GM18517 (cell line): ENCODE results near the gene PRM2.
A peak's percentile ranks its signal among the peaks of the same experiment; 100 is the strongest.

Experiments used
- ATAC-seq: cut with Tn5 transposase; IDR thresholded peaks from one replicate; pipeline ENCODE4 v1.9.1; 2021; ENCODE audit warnings: mild to moderate bottlenecking, moderate library complexity; ENCODE audit not compliant: unreplicated experiment

The PRM2 gene, protein sequence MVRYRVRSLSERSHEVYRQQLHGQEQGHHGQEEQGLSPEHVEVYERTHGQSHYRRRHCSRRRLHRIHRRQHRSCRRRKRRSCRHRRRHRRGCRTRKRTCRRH

DNA sequence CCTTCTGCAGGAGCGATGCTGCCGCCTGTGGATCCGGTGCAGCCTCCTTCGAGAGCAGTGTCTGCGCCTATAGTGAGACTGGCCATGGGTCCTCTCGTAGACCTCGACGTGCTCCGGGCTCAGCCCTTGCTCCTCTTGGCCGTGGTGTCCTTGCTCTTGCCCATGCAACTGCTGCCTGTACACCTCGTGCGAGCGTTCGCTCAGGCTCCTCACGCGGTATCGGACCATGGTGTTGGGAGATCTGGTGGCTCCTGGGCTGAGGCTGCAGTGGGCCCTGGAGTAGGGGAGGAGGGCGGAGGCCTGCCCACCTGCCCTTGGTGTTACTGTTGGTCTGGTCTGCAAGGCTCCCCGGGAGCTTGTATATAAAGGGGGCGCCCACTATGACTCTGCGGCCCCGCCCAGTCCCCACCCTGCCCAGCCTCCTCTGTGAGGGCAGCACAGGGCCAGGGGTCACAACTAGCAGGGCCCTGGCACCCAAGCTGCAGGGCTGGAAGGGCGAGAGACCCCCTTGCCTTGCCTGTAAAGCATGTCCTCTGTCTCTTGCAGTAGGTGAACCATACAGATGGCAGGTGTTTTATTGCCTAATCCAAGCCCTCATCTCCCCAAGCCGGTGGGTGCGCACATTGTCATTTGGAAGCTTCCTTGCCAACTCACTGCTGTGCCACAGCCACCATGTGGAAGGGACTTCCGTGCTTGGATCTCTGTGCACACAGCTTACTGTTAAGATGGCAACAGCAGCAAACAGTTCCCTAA, at the start of gene PRM2:
PRM2 (minus strand) TSS at position 338 of the 753 bp plus-strand sequence; CDS start at position 228, 110 bp downstream.
- ATAC-seq: no peak

DNA sequence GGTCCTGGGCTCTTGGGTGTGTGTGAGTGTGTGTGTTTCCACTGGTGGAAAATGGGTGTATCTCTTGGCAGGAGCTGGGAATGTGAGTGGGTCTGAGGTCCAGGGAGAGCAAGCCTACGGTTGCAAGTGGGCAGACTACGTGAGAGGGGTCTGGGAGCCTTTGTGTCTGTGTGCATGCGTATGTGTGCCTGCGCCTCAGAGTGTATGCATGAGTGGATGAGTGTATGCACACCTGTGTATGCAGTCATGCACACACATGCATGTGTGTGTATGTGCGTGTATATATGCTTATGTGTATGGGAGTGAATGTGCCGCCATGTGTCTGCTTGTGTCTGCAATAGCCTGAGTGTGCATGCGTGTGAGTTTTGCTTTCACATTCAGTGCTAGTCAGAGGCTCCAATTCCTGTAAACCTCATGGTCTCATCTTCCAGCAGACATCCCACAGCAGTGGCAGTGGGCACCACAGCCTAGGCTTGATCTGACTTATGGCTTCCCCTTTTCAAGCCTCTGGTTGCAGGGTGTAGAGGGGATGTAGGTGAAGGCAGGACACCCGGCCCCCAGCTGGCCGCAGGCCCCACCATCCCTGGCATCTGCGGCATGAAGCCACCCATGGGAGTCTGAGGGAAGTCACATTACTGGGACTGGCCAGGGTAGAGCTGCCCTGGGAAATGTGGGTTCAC, 49.3 kb upstream of the PRM2 start:
- ATAC-seq: no peak

DNA sequence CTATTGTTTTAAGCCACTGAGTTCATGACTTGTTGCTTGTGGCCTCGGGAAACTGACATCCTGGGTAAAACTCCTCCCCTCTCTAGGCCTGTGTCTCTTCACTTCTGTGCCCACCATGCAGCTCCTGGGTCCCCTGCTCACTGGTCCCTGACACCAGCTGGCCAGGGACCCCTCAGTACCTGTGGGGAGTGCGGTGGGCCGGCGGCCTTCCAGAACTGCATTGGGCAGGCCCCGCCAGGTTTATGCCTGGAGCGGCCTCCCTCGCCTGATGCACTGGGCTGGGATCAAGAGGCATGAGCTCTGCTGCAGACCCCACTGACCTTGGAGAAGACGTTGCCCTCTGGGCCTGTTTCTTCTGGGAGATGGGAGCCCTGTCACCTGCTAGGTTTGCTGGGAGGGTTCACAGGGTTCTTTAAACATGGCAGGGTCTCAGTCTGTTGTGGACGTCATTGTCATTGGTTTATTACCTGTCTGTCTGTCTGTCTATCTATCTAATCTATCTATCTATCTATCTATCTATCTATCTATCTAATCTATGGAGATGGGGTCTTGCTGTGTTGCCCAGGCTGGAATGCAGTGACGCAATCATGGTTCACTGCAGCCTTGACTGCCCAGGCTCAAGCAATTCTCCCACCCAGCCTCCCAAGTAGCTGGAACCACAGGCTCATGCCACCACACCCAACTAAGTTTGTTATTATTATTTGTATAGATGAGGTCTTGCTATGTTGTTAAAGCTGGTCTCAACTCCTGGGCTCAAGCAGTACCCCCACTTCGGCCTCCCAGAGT, 47.5 kb upstream of the PRM2 start:
- no peak for ATAC-seq

DNA sequence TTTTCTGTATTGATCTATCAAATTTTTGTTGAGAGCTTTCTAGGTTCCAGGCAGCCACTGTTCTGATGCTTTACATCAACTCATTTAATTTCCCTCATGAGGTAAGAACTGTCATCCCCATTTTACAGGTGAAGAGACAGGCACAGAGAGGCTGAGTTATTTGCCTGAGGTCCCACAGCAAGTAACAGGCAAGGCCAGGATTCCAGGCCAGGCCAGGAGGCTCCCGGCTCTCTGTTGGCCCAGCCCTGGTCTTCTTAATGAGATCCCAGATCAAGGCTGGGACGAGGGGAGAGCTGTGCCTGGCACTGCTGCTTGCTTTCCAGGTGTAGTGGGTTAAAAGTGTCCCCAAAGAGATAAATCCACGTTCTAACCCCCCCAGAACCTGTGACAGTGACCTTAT, 46.5 kb upstream of the PRM2 start:
- no peak for ATAC-seq

DNA sequence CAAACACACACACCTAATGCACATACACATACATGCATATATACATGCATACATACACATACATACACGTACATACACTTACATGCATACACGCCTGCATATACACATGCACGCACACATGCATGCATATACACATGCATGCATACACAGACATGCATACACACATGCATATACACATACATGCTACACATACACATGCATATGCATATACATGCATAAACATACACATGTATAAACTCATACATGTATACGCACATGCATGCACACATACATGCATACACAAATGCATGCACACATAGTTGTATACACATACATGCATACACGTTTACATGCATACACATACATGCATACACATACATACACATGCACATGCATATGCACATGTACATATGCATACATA, 45.4 kb upstream of the PRM2 start:
- ATAC-seq: no peak

DNA sequence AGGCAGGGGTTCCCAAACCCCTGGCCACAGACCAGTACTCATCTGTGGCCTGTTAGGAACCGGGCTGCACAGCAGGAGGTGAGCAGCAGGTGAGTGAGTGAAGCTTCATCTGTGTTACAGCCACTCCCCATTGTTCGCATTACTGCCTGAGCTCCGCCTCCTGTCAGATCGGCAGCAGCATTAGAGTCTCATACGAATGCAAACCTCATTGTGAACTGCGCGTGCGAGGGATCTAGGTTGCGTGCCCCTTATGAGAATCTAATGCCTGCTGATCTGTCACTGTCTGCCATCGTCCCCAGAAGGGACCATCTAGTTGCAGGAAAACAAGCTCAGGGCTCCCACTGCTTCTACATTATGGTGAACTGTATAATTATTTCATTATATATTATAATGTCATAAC, 43.9 kb upstream of the PRM2 start:
- no peak for ATAC-seq

DNA sequence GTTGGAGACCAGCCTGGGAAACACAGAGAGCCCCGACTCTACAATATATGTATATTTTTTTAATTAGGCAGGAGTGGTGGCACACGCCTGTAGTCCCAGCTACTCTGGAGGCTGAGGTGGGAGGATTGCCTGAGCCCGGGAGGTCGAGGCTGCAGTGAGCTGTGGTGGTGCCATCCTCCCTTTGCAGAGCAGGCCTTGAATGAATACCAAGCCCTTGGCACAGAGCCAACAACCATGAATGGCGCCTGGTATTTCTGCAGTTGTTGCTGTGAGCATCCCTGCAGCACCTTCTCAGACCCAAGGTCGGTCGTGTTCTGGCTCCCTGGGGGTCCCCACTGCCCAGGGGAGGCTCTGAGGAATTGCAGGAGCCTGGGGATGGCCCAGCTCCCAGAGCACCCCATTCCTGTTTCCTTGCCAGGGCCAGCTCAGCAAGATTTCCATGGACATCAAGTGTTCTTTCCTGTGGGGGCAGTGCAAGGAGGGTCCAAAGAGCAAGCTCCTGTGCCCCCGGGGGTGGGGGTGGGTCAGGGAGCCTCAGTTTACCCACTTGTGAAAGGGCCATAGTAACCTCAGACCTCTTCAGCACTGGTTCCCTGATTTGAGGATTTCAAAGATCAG, 43.4 kb upstream of the PRM2 start:
- ATAC-seq: no peak

DNA sequence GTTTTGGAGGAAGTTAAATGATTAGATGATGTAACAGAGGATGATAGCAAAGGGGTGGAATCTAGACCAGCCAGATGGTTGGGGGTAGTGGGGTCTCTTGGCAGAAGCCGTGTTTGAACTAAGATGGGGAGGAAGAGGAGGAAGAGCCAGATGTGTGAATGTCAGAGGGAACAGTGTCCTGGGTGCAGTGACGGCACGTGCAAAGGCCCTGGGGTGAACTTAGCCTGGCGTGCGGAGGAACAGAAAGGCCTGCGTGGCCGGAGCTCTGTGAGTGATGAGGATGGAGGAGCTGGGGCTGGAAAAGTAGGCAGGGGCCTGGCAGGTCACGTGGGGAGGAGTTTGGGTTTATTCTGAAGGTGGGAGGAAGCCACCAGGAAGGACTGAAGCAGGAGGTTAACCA, 42.5 kb upstream of the PRM2 start:
- ATAC-seq: no peak

DNA sequence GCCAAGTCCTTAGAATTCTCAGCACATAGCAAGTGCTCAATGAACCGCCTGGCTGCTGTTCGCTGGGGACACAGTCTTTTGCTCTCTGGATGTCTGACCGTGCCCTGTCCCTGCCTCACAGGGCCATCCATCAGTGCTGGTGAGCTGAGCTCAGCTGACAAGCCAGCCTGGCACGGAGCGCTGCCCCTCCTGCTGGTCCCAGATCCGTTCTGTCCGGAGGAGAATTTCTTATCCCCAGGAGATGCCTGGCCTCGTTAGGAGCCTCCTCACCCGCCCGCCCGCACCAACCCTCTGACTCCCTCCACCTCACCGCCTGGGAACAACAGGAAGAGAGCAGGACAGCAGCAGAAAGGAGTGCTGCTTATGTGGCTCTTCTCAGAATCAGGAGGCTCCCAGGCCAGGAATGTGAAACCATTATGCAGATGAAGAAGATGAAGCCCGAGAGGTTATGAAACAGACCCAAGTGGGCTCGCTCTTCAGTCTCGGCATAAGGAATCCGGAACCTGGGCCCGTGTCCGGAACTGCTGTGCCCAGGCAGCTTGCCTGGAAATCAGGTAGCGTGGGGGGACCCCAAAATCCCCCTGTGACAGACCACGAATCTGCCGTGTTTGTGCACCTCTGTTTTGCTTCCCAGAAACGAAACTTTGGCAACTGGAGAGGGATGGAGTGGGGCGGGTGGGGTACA, 40.2 kb upstream of the PRM2 start:
- no peak for ATAC-seq

DNA sequence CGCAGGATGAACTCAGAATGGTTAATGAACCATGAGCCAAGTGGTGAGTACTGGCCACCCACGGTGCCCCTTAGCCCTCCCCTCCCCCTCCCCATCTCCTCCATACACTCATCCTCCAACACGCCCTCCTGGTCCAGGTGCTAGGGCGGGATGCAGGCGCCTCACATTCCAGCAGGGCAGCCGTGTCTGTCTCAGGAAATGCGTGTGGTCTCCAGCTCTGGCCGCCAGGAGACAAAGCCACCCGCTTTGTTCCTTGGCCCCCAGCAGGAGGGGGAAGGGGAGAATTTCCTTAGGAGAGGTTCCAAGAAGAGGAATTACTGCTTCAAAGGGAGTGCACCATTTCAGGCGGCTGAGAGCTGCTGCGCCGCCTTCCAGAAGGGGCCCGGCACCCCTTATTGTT, 39.2 kb upstream of the PRM2 start:
- no peak for ATAC-seq

DNA sequence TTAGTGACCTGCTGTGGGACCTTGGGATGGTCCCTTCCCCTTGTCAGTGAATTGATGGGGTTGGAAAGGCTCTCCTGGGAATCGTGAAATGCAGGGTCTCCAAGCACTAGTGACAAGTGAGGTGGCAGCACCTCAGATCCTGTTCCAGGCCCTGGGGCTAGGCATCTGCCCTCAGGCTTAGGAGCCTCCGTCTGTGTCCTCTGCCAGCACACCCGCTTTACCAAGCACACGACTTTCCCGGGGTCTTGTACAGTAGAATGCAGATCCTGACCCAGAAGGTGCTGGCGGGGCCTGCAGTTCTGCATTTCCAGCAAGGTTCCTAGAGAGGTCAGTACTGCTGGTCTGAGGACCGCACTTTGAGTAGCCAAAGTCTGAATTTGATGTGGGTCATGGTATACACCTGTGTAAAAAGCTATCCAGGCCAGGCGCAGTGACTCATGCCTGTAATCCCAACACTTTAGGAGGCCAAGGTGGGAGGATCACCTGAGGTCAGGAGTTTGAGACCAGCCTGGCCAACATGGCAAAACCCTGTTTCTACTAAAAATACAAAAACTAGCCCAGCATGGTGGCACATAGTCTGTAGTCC, 38.1 kb upstream of the PRM2 start:
- no peak for ATAC-seq

DNA sequence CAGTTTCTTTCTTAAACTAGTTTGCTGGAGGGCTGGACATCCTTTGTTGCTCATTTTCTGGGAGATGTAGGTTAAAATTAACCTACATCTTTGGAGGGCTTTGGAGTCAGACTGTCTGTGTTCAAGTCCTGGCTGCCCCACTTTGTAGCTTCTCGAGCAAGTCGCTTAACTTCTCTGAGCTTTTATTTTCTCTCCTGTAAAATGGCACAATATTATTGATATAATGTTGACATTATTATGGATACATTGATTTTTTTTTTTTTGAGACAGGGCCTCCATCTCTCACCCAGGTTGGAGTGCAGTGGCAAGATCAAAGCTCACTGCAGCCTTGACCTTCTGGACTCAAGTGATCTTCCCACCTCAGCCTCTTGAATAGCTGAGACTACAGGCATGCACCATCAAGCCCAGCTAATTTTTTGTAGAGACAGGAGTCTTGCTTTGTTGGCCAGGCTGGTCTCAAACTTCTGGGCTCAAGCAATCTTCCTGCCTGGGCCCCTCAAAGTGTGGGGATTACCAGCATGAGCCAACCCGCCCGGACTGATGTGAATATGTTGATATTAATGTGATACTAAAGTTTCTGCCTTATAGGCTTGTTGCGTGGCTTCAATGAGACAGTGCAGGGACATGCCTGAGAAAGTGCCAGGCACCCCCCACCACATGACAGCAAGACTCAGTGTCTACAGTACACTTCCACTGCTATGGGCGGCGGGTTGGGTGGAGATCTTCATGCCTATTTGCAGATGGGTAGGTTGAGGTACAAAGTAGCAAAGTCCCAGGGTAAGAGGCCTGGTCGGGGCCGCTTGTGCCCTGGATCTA, 37.4 kb upstream of the PRM2 start:
- ATAC-seq: no peak

DNA sequence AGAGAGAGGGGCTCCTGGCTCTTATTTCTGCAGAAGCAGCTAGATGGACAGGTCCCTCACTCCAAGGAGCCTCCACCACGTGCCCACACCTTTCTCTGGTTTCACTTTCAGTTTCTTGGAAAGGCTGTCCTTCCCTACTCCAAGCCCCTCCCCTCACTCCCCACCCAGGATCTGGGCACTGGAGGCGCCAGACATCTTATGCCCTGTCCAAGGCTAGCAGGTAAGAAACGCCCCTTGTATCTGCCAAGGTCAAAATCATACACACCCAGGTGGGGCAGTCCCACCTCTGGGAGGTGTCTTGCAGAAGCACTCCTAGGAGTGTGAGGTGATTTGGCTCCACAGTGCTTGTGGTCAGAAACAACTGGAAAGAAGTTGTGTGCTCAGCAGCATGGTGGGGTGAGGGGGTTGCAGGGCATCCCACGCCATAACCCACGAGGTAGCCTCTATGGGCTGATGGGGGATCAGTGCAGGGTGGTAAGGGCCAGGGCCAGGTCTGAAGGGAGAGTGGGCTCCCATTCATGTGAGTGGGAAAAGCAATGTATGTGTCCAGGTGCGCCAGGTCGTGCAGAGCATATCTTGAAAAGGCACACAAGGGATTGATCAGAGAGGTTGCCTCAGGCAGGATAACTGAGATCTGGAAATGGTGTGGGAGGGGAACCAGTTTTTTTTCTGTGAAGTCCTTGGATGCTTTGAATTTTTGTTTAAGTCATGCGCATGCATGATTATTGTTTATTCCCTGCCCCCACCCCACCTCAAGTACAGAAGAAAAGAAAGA, 36.6 kb upstream of the PRM2 start:
- ATAC-seq: no peak

DNA sequence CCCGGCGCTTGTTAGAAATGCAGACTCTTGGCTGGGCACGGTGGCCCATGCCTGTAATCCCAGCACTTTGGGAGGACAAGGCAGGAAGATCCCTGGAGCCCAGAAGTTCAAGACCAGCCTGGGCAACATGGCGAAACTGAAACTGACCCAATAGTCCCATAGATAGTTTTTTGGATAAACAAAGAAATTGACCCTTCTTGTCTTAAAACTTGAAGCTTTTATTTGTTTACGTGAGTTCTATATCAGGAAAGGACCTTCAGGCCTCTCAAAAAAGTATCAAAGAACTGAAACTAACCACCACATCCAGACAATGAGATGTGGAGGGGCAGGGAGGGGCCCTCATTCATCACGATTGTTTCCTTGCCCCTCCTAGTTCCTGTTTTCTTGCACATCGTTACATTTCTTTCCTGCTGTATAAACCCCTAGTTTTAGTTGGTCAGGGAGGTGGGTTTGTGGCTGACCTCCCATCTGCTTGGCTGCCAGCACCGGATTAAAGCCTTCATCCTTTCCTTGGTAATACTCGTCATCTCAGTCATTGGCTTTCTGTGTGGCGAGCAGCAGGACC, 34.8 kb upstream of the PRM2 start:
- peak; percentile 50 for ATAC-seq

DNA sequence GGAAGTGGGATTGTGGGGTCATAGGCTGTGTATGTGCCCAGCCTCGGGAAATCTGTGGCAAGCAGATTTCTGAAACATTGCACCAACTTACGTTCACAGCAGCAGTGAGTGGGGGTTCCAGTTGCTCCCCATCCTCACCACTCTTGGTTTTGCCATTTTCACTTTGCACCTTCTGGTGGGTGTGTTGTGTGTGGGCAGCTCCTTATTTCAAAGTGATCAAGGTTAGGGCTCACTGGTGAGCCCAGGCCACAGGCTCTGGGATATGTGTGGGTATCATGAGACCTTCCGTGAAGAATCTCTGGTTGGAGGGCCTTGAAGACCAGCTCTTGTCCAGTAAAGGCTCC, 34.3 kb upstream of the PRM2 start:
- no peak for ATAC-seq

DNA sequence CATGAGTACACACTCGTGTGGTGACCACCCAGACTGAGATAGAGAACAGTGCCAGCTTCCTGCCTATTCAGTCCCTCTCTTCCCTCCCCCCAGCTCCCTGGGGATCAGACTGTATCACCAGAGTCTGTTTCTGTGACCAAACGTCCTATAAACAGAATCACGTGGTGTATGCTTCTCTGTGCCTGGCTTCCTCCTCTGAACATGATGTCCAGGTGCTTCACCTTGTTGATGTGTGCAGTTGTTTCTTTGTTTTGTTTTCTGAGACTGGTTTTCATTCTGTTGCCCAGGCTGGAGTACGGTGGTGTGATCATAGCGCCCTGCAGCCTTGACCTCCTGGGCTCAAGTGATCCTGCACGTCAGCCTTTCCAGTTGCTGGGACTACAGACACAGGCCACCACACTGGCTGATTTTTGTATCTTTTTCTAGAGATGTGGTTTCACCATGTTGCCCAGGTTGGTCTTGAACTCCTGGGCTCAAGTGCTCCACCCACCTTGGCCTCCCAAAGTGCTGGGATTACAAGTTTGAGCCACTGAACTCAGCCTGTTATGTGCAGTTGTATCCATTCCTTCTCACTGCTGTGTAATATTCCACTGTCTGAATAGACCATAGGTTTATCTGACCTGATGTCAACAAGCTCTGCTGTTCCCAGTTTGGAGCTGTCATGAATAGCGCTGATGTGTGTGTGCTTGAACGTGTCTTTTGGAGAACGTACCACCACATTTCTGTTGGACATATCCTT, 33.8 kb upstream of the PRM2 start:
- peak; percentile 49 for ATAC-seq

DNA sequence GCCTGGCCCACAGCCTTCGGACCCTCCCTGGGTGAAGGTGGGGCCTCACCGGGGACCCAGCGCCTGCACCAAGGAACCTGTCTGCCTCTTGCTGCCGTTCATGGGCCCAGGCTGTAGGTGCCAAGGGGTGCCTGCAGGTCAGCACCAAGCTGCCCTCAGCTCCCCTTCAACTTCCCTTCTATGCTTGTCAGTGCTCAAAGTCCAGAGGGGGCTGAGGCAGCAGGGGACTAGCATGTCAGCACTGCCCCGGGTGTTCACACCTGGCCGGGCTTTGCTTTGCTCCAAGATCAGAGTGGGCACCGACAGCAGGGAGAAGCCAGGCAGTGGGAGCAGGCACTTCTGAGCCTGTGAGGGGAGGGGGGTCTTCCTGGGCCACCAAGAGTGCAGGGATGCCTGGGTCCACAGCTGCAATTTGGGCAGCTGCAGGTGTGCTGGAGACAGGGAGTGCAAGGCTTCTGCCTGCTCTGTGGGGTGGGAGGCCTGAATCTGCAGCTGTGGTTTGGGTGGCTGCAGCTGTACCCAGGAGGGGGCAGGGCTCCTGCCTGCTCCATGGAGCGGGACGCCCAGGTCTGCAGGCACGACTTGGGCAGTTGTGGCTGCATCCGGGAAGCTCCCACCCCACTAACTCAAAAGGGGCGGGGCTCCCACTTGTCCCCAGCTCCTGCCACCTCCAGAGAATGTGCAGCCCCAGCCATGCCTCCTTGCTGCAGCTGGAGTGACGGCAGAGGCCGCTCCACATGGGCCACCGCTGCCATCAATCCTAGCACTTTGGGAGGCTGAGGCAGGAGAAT, 32.4 kb upstream of the PRM2 start:
- no peak for ATAC-seq
